Endodermal cell (in vitro differentiated cells): ENCODE measurements around the gene SCIN. TPM values are rescaled to one million over a fixed set of nuclear protein-coding genes. Genes with fewer than 3 reads are reported as not detected.

Experiments used
- DNase-seq: peaks from one replicate; pipeline ENCODE4 v3.0.0-alpha.2; 2017
- H3K27ac ChIP-seq: 2 replicates; pipeline ENCODE4 v1.5.1; 2013; ENCODE audit warnings: mild to moderate bottlenecking, low read depth, low read length, moderate library complexity
- H3K27me3 ChIP-seq: 2 replicates; pipeline ENCODE4 v1.6.1; 2013; ENCODE audit warnings: mild to moderate bottlenecking, low read length, moderate library complexity; ENCODE audit not compliant: insufficient read depth, control insufficient read depth, poor library complexity, severe bottlenecking
- H3K36me3 ChIP-seq: 2 replicates; pipeline ENCODE4 v1.7.0; 2013; ENCODE audit warnings: mild to moderate bottlenecking, low read length, moderate library complexity; ENCODE audit not compliant: control insufficient read depth, insufficient read depth
- H3K4me1 ChIP-seq: one replicate; pipeline ENCODE4 v1.7.0; 2013; ENCODE audit warnings: low read length; ENCODE audit not compliant: control insufficient read depth, insufficient read depth
- H3K4me3 ChIP-seq: 2 replicates; pipeline ENCODE4 v1.5.1; 2013; ENCODE audit warnings: mild to moderate bottlenecking, low read length, moderate library complexity
- H3K9ac ChIP-seq: 2 replicates; pipeline ENCODE4 v1.6.1; 2013; ENCODE audit warnings: mild to moderate bottlenecking, low read length, moderate library complexity; ENCODE audit not compliant: poor library complexity, severe bottlenecking; ENCODE audit errors: extremely low read depth
- H3K9me3 ChIP-seq: 2 replicates; pipeline ENCODE4 v1.6.1; 2013; ENCODE audit warnings: mild to moderate bottlenecking, low read length, moderate library complexity; ENCODE audit not compliant: control insufficient read depth
- H3K27ac Mint-ChIP-seq: 2 replicates; pipeline ENCODE4 v1.8.0; 2020; ENCODE audit warnings: mixed read lengths
- H3K27me3 Mint-ChIP-seq: 2 replicates; pipeline ENCODE4 v1.8.0; 2021; ENCODE audit warnings: mild to moderate bottlenecking, mixed read lengths; ENCODE audit not compliant: insufficient read depth
- H3K36me3 Mint-ChIP-seq: 2 replicates; pipeline ENCODE4 v1.8.0; 2020; ENCODE audit warnings: low read depth, mixed read lengths
- H3K4me1 Mint-ChIP-seq: 2 replicates; pipeline ENCODE4 v1.8.0; 2020; ENCODE audit warnings: mixed read lengths
- H3K4me3 Mint-ChIP-seq: 2 replicates; pipeline ENCODE4 v1.8.0; 2020; ENCODE audit warnings: mild to moderate bottlenecking, moderate library complexity, mixed read lengths
- H3K9me3 Mint-ChIP-seq: 2 replicates; pipeline ENCODE4 v1.8.0; 2020; ENCODE audit warnings: mild to moderate bottlenecking, mixed read lengths
- CTCF ChIP-seq: fragments of 200-600 bp; sonication (generic); conservative IDR thresholded peaks from 2 replicates; pipeline ENCODE4 v1.5.0; 2021; ENCODE audit warnings: antibody characterized with exemption, mild to moderate bottlenecking
- WGBS, 2 experiments: methylation state at CpG; one replicate each; pipeline versions ENCODE4 v1.1.5 to v1.1.7; 2013; ENCODE audit warnings: missing lambda C conversion rate in 2 of 2, mixed read lengths in 1 of 2; ENCODE audit not compliant: insufficient coverage in 1 of 2, insufficient read length in 1 of 2; 5-methylcytosine and 5-hydroxymethylcytosine counted together
- total RNA-seq, 2 donors: library from RNA; stranded (reverse); fragmentation: NEBNext Ultra II Directional in 1 of 2; extraction: Animal tissue kit (Norgen Biotek cat#: 25700) in 1 of 2; gene quantifications; 2 replicates in 1 of 2; 3 replicates in 1 of 2; pipeline ENCODE4 v1.2.1, GENCODE V29; 2021

The SCIN gene
- total RNA-seq, 2 donors from 2014 or later, result 0.15 TPM; not detected in 1

DNA sequence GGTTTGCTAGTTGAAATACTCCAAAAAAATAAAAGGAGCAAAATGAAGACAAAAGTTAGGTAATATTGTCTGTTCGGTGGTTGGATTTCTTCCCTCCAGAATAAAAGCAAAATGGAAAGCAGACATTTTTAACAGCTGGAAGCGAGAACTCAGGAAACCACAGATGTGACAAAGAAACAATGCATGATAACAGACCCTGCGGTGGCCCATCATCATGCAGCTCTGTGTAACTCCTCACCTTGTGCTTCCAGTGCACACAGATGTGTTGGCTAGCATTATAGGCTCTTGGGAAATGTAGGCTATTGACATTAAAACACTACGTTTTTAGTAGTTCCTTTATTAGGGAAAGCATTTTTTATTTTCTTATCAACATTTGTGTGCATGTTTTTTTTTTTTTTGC lies 63.1 kb downstream of the SCIN start:
- H3K4me1 Mint-ChIP-seq, result no peaks in the 10 kb centered on the region
- H3K9me3 Mint-ChIP-seq, result no peaks in the 10 kb centered on the region
- Histone ChIP-seq H3K4me1 (no peaks in the 10 kb centered on the region), H3K9me3 (no peaks in the 10 kb centered on the region), H3K27ac (no peak overlapping the region), H3K27me3 (no peaks in the 10 kb centered on the region), H3K36me3 (no peaks in the 10 kb centered on the region), H3K4me3 (no peak overlapping the region), H3K9ac (no peak overlapping the region)
- no peaks in the 10 kb centered on the region for H3K27me3 Mint-ChIP-seq
- no peaks in the 10 kb centered on the region for H3K36me3 Mint-ChIP-seq
- DNase-seq, result no peak
- WGBS, 2 experiments, result 93 to 96% methylated on average over 3 to 4 of the region's 4 CpGs
- H3K4me3 Mint-ChIP-seq, result no peak overlapping the region
- H3K27ac Mint-ChIP-seq, result no peak overlapping the region
- no peak for TF ChIP-seq CTCF

DNA sequence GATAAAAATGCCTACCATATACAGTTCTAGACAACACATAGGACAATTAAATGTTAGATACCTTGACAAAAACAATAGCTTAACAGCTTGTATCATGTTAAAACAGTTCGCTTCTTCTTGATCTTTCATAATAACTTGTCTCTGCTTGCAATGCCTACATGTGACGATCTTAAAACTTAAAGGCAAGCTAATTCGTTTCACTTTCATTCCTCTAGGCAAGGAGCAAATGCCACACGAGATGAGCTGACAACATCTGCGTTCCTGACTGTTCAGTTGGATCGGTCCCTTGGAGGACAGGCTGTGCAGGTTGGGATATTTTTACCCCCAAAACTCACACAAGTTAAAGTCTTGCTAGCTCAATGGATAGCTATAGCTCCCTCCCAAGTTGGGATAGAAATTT lies 65.3 kb downstream of the SCIN start:
- Histone ChIP-seq H3K9ac (no peak overlapping the region), H3K9me3 (no peaks in the 10 kb centered on the region), H3K4me1 (no peaks in the 10 kb centered on the region), H3K27ac (no peak overlapping the region), H3K36me3 (no peaks in the 10 kb centered on the region), H3K27me3 (no peaks in the 10 kb centered on the region), H3K4me3 (no peak overlapping the region)
- H3K27ac Mint-ChIP-seq, result no peak overlapping the region
- H3K9me3 Mint-ChIP-seq, result no peaks in the 10 kb centered on the region
- no peak for TF ChIP-seq CTCF
- no peaks in the 10 kb centered on the region for H3K36me3 Mint-ChIP-seq
- no peak for DNase-seq
- WGBS, 2 experiments, result 91% methylated on average over 3 to 6 of the region's 6 CpGs
- no peaks in the 10 kb centered on the region for H3K27me3 Mint-ChIP-seq
- no peak overlapping the region for H3K4me3 Mint-ChIP-seq
- no peaks in the 10 kb centered on the region for H3K4me1 Mint-ChIP-seq

- Histone ChIP-seq H3K4me3 (no peak overlapping the region), H3K9ac (no peak overlapping the region), H3K27ac (no peak overlapping the region), H3K9me3 (no peaks in the 10 kb centered on the region), H3K27me3 (no peaks in the 10 kb centered on the region), H3K36me3 (no peaks in the 10 kb centered on the region), H3K4me1 (no peaks in the 10 kb centered on the region)
- Mint-ChIP-seq H3K27me3 (no peaks in the 10 kb centered on the region), H3K4me3 (no peak overlapping the region), H3K27ac (no peak overlapping the region), H3K36me3 (no peaks in the 10 kb centered on the region), H3K9me3 (no peaks in the 10 kb centered on the region), H3K4me1 (no peaks in the 10 kb centered on the region)
- DNase-seq, result no peak
- TF ChIP-seq CTCF, result no peak
These were observed 66.8 kb downstream of the SCIN start for GRCh38 chr7:12637328-12637727.
